Panc1 (cell line): Measurements from ENCODE around the gene EXOC3L1.

Experiments
- CTCF ChIP-seq: fragments of 450-650 bp; IDR thresholded peaks from 2 replicates; pipeline ENCODE4 v1.5.1; 2017; ENCODE audit warnings: mild to moderate bottlenecking
- POLR2AphosphoS5 ChIP-seq: IDR thresholded peaks from 2 replicates; pipeline ENCODE4 v1.6.1; 2012; ENCODE audit warnings: mild to moderate bottlenecking, low read depth, low read length, moderate library complexity

- TF ChIP-seq POLR2AphosphoS5, result no peak
- no peak for TF ChIP-seq CTCF
Measured at GRCh38 chr16:67237396-67238277, 47.7 kb upstream of the EXOC3L1 start.
